Tibial artery (tissue), 4 donors: ENCODE data around the gene IL20RA.

Experiments used
- DNase-seq, 2 donors: peaks; one replicate each; pipeline ENCODE4 v3.0.0-alpha.2; 2019
- H3K27ac ChIP-seq, 2 donors: fragments of 200-600 bp; sonication (generic) in 1 of 2; 1 replicate in 1 of 2; 2 replicates in 1 of 2; pipeline ENCODE4 v1.5.1; 2018 to 2019; ENCODE audit warnings: mild to moderate bottlenecking in 1 of 2
- H3K27me3 ChIP-seq, 2 donors: fragments of 200-600 bp; sonication (generic) in 1 of 2; one replicate each; pipeline versions ENCODE4 v1.5.1 to v1.6.0; 2016 to 2019
- H3K36me3 ChIP-seq, 3 donors: fragments of 200-600 bp; sonication (generic) in 2 of 3; one replicate each; pipeline ENCODE4 v1.5.1; 2016 to 2019; ENCODE audit warnings: mild to moderate bottlenecking in 2 of 3
- H3K4me1 ChIP-seq, 4 donors: fragments of 200-600 bp; sonication (generic) in 2 of 4; 1 replicate in 3 of 4; 2 replicates in 1 of 4; pipeline ENCODE4 v1.5.1; 2016 to 2019
- H3K4me3 ChIP-seq, 2 donors: fragments of 200-600 bp; sonication (generic) in 1 of 2; 1 replicate in 1 of 2; 2 replicates in 1 of 2; pipeline ENCODE4 v1.5.1; 2018 to 2019; ENCODE audit warnings: mild to moderate bottlenecking in 2 of 2
- H3K9me3 ChIP-seq, 3 donors: fragments of 200-600 bp; sonication (generic) in 1 of 3; one replicate each; pipeline ENCODE4 v1.5.1; 2016 to 2019
- intact Hi-C: fragments of 100-400 bp; cut with DNase I; formaldehyde crosslinking; loops from one replicate; pipeline ENCODE4 v1.15.0; 2023; ENCODE audit warnings: low total_unique reads
- TF ChIP-seq, protein P1 (sequence below), 2 experiments: fragments of 200-600 bp in 1 of 2; fragments of 450-650 bp in 1 of 2; IDR thresholded peaks; one replicate each; pipeline ENCODE4 v1.5.1; 2017 to 2019; ENCODE audit warnings: antibody characterized with exemption in 2 of 2, mild to moderate bottlenecking in 1 of 2, moderate library complexity in 1 of 2

Gene IL20RA, protein sequence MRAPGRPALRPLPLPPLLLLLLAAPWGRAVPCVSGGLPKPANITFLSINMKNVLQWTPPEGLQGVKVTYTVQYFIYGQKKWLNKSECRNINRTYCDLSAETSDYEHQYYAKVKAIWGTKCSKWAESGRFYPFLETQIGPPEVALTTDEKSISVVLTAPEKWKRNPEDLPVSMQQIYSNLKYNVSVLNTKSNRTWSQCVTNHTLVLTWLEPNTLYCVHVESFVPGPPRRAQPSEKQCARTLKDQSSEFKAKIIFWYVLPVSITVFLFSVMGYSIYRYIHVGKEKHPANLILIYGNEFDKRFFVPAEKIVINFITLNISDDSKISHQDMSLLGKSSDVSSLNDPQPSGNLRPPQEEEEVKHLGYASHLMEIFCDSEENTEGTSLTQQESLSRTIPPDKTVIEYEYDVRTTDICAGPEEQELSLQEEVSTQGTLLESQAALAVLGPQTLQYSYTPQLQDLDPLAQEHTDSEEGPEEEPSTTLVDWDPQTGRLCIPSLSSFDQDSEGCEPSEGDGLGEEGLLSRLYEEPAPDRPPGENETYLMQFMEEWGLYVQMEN

DNA sequence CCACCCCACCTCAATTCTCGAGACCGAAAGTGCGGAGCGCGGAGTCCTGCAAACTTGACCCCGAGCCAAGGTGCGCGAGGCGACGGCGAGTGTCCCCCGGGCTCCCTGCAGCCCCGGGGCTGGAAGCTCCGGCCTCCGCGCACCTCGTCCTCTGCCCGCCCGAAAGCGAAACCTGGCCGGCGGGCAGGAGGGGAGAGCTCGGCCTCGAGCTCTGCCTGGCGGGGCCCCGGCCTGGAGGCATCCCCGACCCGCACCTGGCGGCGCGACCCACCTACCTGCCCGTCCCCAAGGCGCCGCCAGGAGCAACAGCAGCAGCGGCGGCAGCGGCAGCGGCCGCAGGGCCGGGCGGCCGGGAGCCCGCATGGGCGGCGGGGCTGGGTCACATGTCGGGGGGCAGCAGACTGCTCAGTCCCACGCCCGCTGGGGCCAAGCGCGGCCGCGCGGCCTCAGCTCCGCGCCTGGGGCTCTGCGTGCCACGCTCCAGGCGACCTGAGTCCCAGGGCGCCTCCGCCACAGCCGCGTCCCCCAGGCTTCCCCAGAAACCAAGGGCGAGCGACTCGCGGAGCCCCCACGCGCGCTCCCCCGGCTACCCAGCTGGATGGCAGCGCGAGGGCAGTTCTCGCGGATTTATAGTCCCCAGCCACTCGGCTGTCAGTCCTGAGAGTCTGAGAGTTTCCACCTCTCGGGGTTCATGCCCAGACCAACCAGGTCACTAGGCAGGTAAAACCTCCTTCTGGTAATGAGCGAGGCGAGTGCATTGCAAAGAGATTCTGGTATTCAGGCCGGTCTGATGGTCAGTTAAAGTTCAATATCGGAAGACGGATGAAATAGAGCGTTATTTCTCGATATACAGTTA, at the start of gene IL20RA:
IL20RA (minus strand) TSS at position 600 of the 856 bp plus-strand sequence; CDS start at position 363, 237 bp downstream.
- intact Hi-C loops: no loop called here
- Histone ChIP-seq H3K4me1 (peaks cover 0 to 11% (median 4%) of the 10 kb centered on the region in 4 donors), H3K27me3 (peaks cover 0 to 26% of the 10 kb centered on the region in 2 donors), H3K4me3 (peak within 1 kb of the TSS; percentile 57 to 67), H3K27ac (no peak within 1 kb of the TSS), H3K9me3 (no peaks in the 10 kb centered on the region), H3K36me3 (no peaks in the 10 kb centered on the region)
- TF ChIP-seq, protein P1, sequence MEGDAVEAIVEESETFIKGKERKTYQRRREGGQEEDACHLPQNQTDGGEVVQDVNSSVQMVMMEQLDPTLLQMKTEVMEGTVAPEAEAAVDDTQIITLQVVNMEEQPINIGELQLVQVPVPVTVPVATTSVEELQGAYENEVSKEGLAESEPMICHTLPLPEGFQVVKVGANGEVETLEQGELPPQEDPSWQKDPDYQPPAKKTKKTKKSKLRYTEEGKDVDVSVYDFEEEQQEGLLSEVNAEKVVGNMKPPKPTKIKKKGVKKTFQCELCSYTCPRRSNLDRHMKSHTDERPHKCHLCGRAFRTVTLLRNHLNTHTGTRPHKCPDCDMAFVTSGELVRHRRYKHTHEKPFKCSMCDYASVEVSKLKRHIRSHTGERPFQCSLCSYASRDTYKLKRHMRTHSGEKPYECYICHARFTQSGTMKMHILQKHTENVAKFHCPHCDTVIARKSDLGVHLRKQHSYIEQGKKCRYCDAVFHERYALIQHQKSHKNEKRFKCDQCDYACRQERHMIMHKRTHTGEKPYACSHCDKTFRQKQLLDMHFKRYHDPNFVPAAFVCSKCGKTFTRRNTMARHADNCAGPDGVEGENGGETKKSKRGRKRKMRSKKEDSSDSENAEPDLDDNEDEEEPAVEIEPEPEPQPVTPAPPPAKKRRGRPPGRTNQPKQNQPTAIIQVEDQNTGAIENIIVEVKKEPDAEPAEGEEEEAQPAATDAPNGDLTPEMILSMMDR (IDR thresholded peaks at IDR 0.05): no peak
- DNase-seq: no peak

DNA sequence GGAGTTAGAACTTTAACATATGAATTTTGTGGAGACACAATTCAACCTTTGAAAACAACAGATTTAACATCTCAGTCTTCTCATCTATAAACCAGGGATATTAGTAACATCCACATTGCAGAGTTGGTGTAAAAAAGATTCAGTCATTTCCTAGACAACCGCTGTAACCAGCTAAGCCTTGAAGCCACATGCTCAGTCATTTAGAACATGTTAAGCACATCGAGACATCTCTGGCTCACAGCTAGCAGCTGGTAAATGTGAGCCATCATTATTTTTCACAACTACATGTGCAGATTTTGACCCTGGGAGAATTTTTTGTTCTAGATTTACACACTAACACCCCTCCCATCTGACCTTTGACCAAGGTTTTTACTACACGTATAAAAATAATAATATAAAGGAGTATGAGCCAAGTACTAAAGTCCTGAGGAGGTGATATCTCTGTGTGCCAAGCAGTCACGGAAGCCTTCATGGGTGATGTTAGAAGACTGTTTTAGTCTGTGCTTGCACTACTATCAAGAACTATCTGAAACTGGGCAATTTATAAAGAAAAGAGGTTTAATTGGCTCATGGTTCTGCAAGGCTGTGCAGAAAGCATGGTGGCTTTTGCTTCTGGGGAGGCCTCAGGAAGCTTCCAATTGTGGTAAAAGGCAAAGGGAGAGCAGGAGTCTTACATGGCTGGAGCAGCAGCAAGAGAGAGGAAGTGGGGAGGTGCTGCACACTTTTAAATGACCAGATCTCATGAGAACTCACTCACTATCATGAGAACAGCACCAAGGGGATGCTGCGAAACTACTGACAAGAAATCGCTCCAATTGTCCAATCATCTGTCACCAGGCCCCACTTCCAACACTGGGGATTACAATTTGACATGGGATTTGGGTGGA, 48.7 kb upstream of the IL20RA start:
- no peak for DNase-seq
- Histone ChIP-seq H3K4me1 (no peaks in the 10 kb centered on the region), H3K27me3 (no peaks in the 10 kb centered on the region), H3K36me3 (no peaks in the 10 kb centered on the region), H3K4me3 (no peak overlapping the region), H3K9me3 (no peaks in the 10 kb centered on the region), H3K27ac (no peak overlapping the region)
- intact Hi-C loops: loop anchor here (10.0 kb wide), 1 partner anchor 221 kb away; no protein-coding TSS in a partner anchor
- TF ChIP-seq, protein P1 (IDR thresholded peaks at IDR 0.05): no peak

DNA sequence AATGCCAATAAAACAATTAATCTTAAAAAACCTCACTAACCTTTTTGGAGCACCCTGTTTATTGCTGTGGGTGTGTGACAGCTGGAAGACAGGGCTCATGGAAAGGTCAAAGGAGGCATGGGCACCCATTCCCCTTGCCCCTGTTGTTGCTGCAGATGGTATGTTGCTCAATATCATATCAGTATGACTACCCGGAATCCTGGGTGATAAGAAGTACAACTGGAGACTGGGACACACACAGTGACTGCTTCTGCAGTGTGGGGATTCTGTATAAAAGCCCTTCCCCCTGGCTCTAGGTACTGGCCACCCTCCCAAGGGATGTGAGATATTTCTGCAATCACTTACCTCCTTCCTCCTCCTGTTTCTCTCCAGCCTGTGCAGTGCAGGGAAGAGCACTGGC, 47.3 kb upstream of the IL20RA start:
- TF ChIP-seq, protein P1 (IDR thresholded peaks at IDR 0.05): no peak
- intact Hi-C loops: loop anchor here (10.0 kb wide), 1 partner anchor 223 kb away; no protein-coding TSS in a partner anchor
- no peaks in the 10 kb centered on the region for H3K27me3 ChIP-seq
- no peaks in the 10 kb centered on the region for H3K9me3 ChIP-seq
- H3K4me3 ChIP-seq: no peak overlapping the region
- no peak overlapping the region for H3K27ac ChIP-seq
- H3K4me1 ChIP-seq: no peaks in the 10 kb centered on the region
- DNase-seq: no peak
- H3K36me3 ChIP-seq: no peaks in the 10 kb centered on the region

DNA sequence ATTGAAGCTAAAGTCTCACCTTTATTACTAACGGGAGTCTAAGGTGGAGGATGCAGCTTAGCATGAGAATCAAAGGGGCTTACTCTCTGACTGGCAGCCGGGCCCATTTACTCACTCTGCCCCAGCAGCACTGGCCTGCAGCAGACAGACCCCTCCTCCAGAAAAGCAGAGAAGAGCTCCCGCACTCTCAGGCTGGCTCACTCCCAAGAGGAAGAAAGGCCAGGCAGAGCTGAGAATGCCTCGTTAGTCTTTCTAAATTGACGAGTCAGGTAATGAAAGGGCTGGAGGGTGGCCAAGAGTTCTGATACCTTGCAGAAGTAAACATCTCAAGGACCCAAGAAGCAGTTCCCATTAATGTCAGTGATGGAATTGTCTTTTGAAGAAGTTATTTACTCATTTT, 44.5 kb upstream of the IL20RA start:
- Histone ChIP-seq H3K36me3 (no peaks in the 10 kb centered on the region), H3K9me3 (no peaks in the 10 kb centered on the region), H3K4me3 (no peak overlapping the region), H3K27me3 (no peaks in the 10 kb centered on the region), H3K4me1 (no peaks in the 10 kb centered on the region), H3K27ac (no peak overlapping the region)
- no peak for DNase-seq
- TF ChIP-seq, protein P1 (IDR thresholded peaks at IDR 0.05): no peak
- intact Hi-C loops: no loop called here

DNA sequence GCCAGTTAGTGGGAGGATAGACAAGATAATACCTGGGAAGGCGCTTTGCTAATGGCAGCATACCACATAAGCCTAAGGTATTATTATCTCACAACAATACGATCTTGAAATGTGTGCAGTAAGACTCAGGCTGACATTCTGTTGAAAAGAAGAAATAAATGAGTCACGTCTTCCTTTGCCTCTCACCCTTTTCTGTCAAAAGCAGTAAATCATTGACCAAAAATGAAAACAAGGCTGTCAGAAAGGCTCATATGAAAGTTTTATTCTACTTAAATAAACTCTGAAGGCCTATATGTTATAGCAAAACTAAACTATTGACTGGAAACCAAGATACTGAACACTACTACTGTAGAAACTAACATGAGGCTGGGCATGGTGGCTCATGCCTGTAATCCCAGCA, 43.1 kb upstream of the IL20RA start:
- Histone ChIP-seq H3K4me3 (no peak overlapping the region), H3K36me3 (no peaks in the 10 kb centered on the region), H3K9me3 (no peaks in the 10 kb centered on the region), H3K27ac (no peak overlapping the region), H3K27me3 (no peaks in the 10 kb centered on the region), H3K4me1 (no peaks in the 10 kb centered on the region)
- intact Hi-C loops: no loop called here
- DNase-seq: no peak
- TF ChIP-seq, protein P1 (IDR thresholded peaks at IDR 0.05): no peak
